SK-N-SH (cell line): ENCODE measurements around the gene HDAC7. TPM values are rescaled to one million over a fixed set of nuclear protein-coding genes. Genes with fewer than 3 reads are reported as not detected.

Source experiments
- CTCF ChIA-PET: fragments of 300-600, 350-600 bp; formaldehyde crosslinking; extraction: SDS; loops from one replicate; lab custom pipeline; 2021; lab: Yijun Ruan, JAX
- POLR2A ChIA-PET: fragments of 350-600 bp; sonication (Branson Sonifier 250); formaldehyde crosslinking; extraction: SDS; loops from one replicate; lab custom pipeline; 2020; ENCODE audit warnings: antibody characterized with exemption, inconsistent platforms; lab: Yijun Ruan, JAX
- DNase-seq: peaks from one replicate; pipeline ENCODE4 v3.0.0; 2012
- H2AFZ ChIP-seq: fragments of 200-600 bp; sonication (generic); 2 replicates; pipeline ENCODE4 v1.8.1; 2016; ENCODE audit warnings: antibody characterized with exemption, mild to moderate bottlenecking, low read depth
- H3F3A ChIP-seq: fragments of 200-600 bp; sonication (generic); replicated peaks from 2 replicates; pipeline ENCODE3; 2016; ENCODE audit warnings: antibody characterized with exemption, mild to moderate bottlenecking; ENCODE audit not compliant: insufficient read depth
- H3K27ac ChIP-seq, 2 experiments: fragments of 200-500 bp in 1 of 2; fragments of 200-600 bp in 1 of 2; sonication (Bioruptor generic) in 1 of 2; sonication (generic), shearing (Covaris generic) in 1 of 2; 2 replicates each; pipeline versions ENCODE4 v1.5.1 to v1.6.1; 2014 to 2016; ENCODE audit warnings: low read depth in 2 of 2, inconsistent platforms in 1 of 2, low read length in 1 of 2, mild to moderate bottlenecking in 1 of 2, mixed read lengths in 1 of 2
- H3K27me3 ChIP-seq: fragments of 200-600 bp; sonication (generic), shearing (Covaris generic); 2 replicates; pipeline ENCODE4 v1.6.1; 2016; ENCODE audit warnings: mixed run types; ENCODE audit not compliant: insufficient read depth
- H3K36me3 ChIP-seq, 2 experiments: fragments of 200-500 bp in 1 of 2; fragments of 200-600 bp in 1 of 2; sonication (Bioruptor generic) in 1 of 2; sonication (generic) in 1 of 2; replicated peaks in 1 of 2; 2 replicates each; pipeline versions ENCODE3 to v1.5.1; 2014 to 2016; ENCODE audit warnings: low read length in 1 of 2, mild to moderate bottlenecking in 1 of 2; ENCODE audit not compliant: insufficient read depth in 2 of 2, control insufficient read depth in 1 of 2
- H3K4me1 ChIP-seq, 2 experiments: fragments of 200-500 bp in 1 of 2; fragments of 200-600 bp in 1 of 2; sonication (Bioruptor generic) in 1 of 2; sonication (generic), shearing (Covaris generic) in 1 of 2; 2 replicates each; pipeline versions ENCODE4 v1.5.1 to v1.6.1; 2014 to 2016; ENCODE audit warnings: low read depth in 1 of 2, low read length in 1 of 2, mixed run types in 1 of 2; ENCODE audit not compliant: insufficient read depth in 2 of 2, control insufficient read depth in 1 of 2
- H3K4me2 ChIP-seq: fragments of 200-600 bp; sonication (generic), shearing (Covaris generic); 2 replicates; pipeline ENCODE4 v1.6.1; 2017; ENCODE audit warnings: mixed run types
- H3K4me3 ChIP-seq, 2 experiments: fragments of 200-500 bp in 1 of 2; fragments of 200-600 bp in 1 of 2; sonication (Bioruptor generic) in 1 of 2; sonication (generic), shearing (Covaris generic) in 1 of 2; 2 replicates each; pipeline versions ENCODE4 v1.5.1 to v1.8.1; 2014 to 2016; ENCODE audit warnings: low read depth in 2 of 2, inconsistent platforms in 1 of 2, low read length in 1 of 2, mild to moderate bottlenecking in 1 of 2, mixed read lengths in 1 of 2, moderate library complexity in 1 of 2
- H3K79me2 ChIP-seq: fragments of 200-600 bp; sonication (generic); 2 replicates; pipeline ENCODE4 v1.8.1; 2017; ENCODE audit warnings: mild to moderate bottlenecking; ENCODE audit not compliant: insufficient read depth
- H3K9ac ChIP-seq: fragments of 200-600 bp; sonication (generic); 2 replicates; pipeline ENCODE4 v1.6.1; 2017; ENCODE audit warnings: mixed run types
- H3K9me2 ChIP-seq: fragments of 200-600 bp; sonication (generic); 2 replicates; pipeline ENCODE4 v1.6.1; 2017; ENCODE audit warnings: mixed run types
- H3K9me3 ChIP-seq: fragments of 200-600 bp; sonication (generic); 2 replicates; pipeline ENCODE4 v1.6.1; 2017; ENCODE audit warnings: mixed run types, mild to moderate bottlenecking, moderate library complexity
- H4K20me1 ChIP-seq: fragments of 200-600 bp; sonication (generic); 2 replicates; pipeline ENCODE4 v1.6.1; 2017; ENCODE audit warnings: mild to moderate bottlenecking, mixed run types; ENCODE audit not compliant: insufficient read depth
- CHD2 ChIP-seq: fragments of 150-350 bp; IDR thresholded peaks from 2 replicates; pipeline ENCODE4 v1.6.1; 2018; ENCODE audit warnings: low read length; ENCODE audit not compliant: partially characterized antibody
- EP300 ChIP-seq, 2 experiments: IDR thresholded peaks; 2 replicates each; pipeline versions ENCODE4 v1.4.0 to v1.6.1; 2012; ENCODE audit warnings: borderline replicate concordance in 1 of 2, low read depth in 1 of 2, low read length in 1 of 2
- EZH2phosphoT487 ChIP-seq: fragments of 200-600 bp; sonication (generic); IDR thresholded peaks from 2 replicates; pipeline ENCODE4 v1.6.1; 2017; ENCODE audit warnings: low read depth, mixed run types, mild to moderate bottlenecking, antibody characterized with exemption, moderate library complexity, borderline replicate concordance
- FOSL2 ChIP-seq: IDR thresholded peaks from 2 replicates; pipeline ENCODE4 v1.4.0; 2012; ENCODE audit warnings: low read depth, mild to moderate bottlenecking, moderate library complexity, borderline replicate concordance
- FOXM1 ChIP-seq: IDR thresholded peaks from 2 replicates; pipeline ENCODE4 v1.4.0; 2012; ENCODE audit warnings: low read depth, mild to moderate bottlenecking
- GABPA ChIP-seq: IDR thresholded peaks from 2 replicates; pipeline ENCODE4 v1.4.0; 2012; ENCODE audit warnings: low read depth, mild to moderate bottlenecking
- NRF1 ChIP-seq: IDR thresholded peaks from 2 replicates; pipeline ENCODE4 v1.6.1; 2012; ENCODE audit warnings: low read depth, mild to moderate bottlenecking, low read length
- POLR2AphosphoS5 ChIP-seq: IDR thresholded peaks from 2 replicates; pipeline ENCODE4 v1.6.1; 2012; ENCODE audit warnings: low read depth, low read length
- RAD21 ChIP-seq: IDR thresholded peaks from 2 replicates; pipeline ENCODE4 v1.6.1; 2012; ENCODE audit warnings: mild to moderate bottlenecking, low read length
- RCOR1 ChIP-seq: fragments of 150-350 bp; IDR thresholded peaks from 2 replicates; pipeline ENCODE4 v1.6.1; 2017; ENCODE audit warnings: antibody characterized with exemption, low read length
- RFX5 ChIP-seq: IDR thresholded peaks from 2 replicates; pipeline ENCODE4 v1.6.1; 2012; ENCODE audit warnings: mild to moderate bottlenecking, improper control_type of control experiment, low read length
- RXRA ChIP-seq: IDR thresholded peaks from 2 replicates; pipeline ENCODE4 v1.4.0; 2012; ENCODE audit warnings: low read depth, mild to moderate bottlenecking, borderline replicate concordance
- SMC3 ChIP-seq: IDR thresholded peaks from 2 replicates; pipeline ENCODE4 v1.6.1; 2012; ENCODE audit warnings: low read depth, low read length, improper control_type of control experiment
- TEAD4 ChIP-seq: IDR thresholded peaks from 2 replicates; pipeline ENCODE4 v1.4.0; 2012; ENCODE audit warnings: mild to moderate bottlenecking, borderline replicate concordance; ENCODE audit not compliant: insufficient read depth
- WGBS: methylation state at CpG from one replicate; pipeline ENCODE4 v1.1.6; 2017; ENCODE audit warnings: low lambda C conversion rate; 5-methylcytosine and 5-hydroxymethylcytosine counted together
- polyA plus RNA-seq, 3 experiments: library from polyadenylated mRNA; depleted of rRNA; stranded (reverse); fragments of >200 nt; gene quantifications; 2 replicates each; pipeline ENCODE4 v1.2.3, GENCODE V29; 2012
- TF ChIP-seq, protein P1 (sequence below): IDR thresholded peaks from 2 replicates; pipeline ENCODE4 v1.4.0; 2012; ENCODE audit warnings: low read depth, borderline replicate concordance
- TF ChIP-seq, protein P2 (sequence below): IDR thresholded peaks from 2 replicates; pipeline ENCODE4 v1.4.0; 2012; ENCODE audit warnings: low read depth
- TF ChIP-seq, protein P3 (sequence below): fragments of 150-350 bp; IDR thresholded peaks from 2 replicates; pipeline ENCODE4 v1.6.1; 2017; ENCODE audit warnings: antibody characterized with exemption, low read length, low read depth, borderline replicate concordance
- TF ChIP-seq, protein P4 (sequence below): fragments of 150-350 bp; IDR thresholded peaks from 2 replicates; pipeline ENCODE4 v1.6.1; 2016; ENCODE audit warnings: mild to moderate bottlenecking, low read depth, low read length

HDAC7 gene
- polyA plus RNA-seq, 1 of the 3 experiments (the other 2 are of a cell fraction) = 51.0 TPM

DNA sequence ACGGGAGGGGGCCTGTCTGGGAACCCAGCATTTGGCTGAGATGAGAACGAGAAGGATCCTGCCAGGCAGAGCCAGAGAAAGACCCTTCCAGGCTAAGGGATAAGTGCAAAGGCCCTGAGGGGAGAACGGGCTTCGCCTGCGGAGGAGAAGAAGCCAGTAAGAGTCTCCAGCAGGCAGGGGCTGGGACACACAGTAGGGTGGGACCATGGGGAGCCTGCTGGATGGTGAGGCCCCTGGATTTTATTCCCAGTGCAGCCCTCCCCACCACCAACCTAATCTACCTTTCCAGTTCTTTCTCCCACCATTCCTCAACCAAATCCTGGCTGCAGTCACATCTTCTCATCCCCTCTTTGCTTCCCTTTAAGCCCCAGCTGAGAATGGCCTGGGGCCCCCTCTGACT is 73.6 kb downstream of the HDAC7 start:
- no peak overlapping the region for H3K27ac ChIP-seq
- no peaks in the 10 kb centered on the region for H4K20me1 ChIP-seq
- DNase-seq = no peak
- no peaks in the 10 kb centered on the region for H3K27me3 ChIP-seq
- ChIA-PET POLR2A (no interaction called here), CTCF (interaction anchor here (17.7 to 43.0 kb wide), 3 partner anchors 11 to 28 kb away, joined by 313 to 1294 read pairs (median 435); partner anchors contain the start of genes RAPGEF3 and SLC48A1)
- WGBS = 71% methylated on average over 5 of the region's 5 CpGs
- H3F3A ChIP-seq = no peaks in the 10 kb centered on the region
- no peak overlapping the region for H3K4me2 ChIP-seq
- H3K9ac ChIP-seq = no peak overlapping the region
- H3K4me3 ChIP-seq = no peak overlapping the region
- H3K4me1 ChIP-seq = peaks cover 9 to 22% of the 10 kb centered on the region in 2 experiments; a peak in 3 of 4 replicates
- no peaks in the 10 kb centered on the region for H3K9me3 ChIP-seq
- no peaks in the 10 kb centered on the region for H3K79me2 ChIP-seq
- no peaks in the 10 kb centered on the region for H3K36me3 ChIP-seq
- TF ChIP-seq EZH2phosphoT487 (no peak), GABPA (no peak)
- TF ChIP-seq, protein P1, sequence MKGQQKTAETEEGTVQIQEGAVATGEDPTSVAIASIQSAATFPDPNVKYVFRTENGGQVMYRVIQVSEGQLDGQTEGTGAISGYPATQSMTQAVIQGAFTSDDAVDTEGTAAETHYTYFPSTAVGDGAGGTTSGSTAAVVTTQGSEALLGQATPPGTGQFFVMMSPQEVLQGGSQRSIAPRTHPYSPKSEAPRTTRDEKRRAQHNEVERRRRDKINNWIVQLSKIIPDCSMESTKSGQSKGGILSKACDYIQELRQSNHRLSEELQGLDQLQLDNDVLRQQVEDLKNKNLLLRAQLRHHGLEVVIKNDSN = no peak
- TF ChIP-seq, protein P2, sequence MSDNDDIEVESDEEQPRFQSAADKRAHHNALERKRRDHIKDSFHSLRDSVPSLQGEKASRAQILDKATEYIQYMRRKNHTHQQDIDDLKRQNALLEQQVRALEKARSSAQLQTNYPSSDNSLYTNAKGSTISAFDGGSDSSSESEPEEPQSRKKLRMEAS = no peak
- H3K9me2 ChIP-seq = no peaks in the 10 kb centered on the region
- no peak overlapping the region for H2AFZ ChIP-seq

DNA sequence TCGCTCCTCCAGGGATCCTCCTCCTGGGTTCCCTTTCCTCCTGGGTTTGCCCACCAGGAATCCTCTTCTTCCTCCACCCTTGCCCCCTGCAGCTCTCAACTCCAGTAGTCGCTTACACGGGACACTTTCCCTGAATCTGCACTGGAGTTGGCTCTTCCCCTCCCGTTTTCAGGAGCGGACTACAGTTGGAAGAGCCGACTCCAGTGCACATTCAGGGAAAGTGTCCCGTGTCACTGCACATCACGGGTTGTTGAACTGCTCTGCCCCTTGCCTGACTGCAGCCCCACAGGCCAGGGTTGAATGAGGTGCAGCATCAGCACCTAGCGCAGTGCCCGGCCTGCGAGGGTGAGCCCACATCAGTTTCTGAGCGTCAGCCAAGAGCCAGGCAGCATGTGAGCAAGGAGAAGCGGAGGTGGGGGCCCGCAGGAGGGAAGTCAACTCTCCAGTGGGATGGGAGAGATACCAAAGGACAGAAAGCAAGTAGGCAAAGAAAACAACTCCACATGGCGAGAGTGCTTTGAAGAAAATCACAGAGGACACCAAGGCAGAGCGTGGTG is 74.1 kb downstream of the HDAC7 start:
- H3K4me1 ChIP-seq = peaks cover 13 to 27% of the 10 kb centered on the region in 2 experiments; a peak in 3 of 4 replicates
- CTCF ChIA-PET = interaction anchor here (1.7 to 43.0 kb wide), 5 partner anchors 10 to 91 kb away, joined by 6 to 1294 read pairs (median 298); partner anchors contain the start of genes ENDOU, RAPGEF3 and SLC48A1
- POLR2A ChIA-PET = no interaction called here
- H3K9me3 ChIP-seq = no peaks in the 10 kb centered on the region
- H4K20me1 ChIP-seq = no peaks in the 10 kb centered on the region
- no peak for DNase-seq
- 70% methylated on average over 15 of the region's 16 CpGs for WGBS
- H3K79me2 ChIP-seq = no peaks in the 10 kb centered on the region
- H3F3A ChIP-seq = no peaks in the 10 kb centered on the region
- H3K4me2 ChIP-seq = no peak overlapping the region
- no peak overlapping the region for H3K27ac ChIP-seq
- TF ChIP-seq RFX5 (no peak), SMC3 (no peak), FOXM1 (no peak), RCOR1 (no peak), TEAD4 (no peak), RAD21 (no peak), FOSL2 (no peak), RXRA (no peak), EP300 (IDR thresholded peaks at IDR 0.05; ENCODE audit: borderline replicate concordance in 1 of 2, low read depth in 1 of 2, low read length in 1 of 2) (no peak), NRF1 (no peak), CHD2 (no peak), POLR2AphosphoS5 (no peak)
- TF ChIP-seq, protein P3, sequence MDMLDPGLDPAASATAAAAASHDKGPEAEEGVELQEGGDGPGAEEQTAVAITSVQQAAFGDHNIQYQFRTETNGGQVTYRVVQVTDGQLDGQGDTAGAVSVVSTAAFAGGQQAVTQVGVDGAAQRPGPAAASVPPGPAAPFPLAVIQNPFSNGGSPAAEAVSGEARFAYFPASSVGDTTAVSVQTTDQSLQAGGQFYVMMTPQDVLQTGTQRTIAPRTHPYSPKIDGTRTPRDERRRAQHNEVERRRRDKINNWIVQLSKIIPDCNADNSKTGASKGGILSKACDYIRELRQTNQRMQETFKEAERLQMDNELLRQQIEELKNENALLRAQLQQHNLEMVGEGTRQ = no peak
- TF ChIP-seq, protein P2 = no peak
- TF ChIP-seq, protein P4, sequence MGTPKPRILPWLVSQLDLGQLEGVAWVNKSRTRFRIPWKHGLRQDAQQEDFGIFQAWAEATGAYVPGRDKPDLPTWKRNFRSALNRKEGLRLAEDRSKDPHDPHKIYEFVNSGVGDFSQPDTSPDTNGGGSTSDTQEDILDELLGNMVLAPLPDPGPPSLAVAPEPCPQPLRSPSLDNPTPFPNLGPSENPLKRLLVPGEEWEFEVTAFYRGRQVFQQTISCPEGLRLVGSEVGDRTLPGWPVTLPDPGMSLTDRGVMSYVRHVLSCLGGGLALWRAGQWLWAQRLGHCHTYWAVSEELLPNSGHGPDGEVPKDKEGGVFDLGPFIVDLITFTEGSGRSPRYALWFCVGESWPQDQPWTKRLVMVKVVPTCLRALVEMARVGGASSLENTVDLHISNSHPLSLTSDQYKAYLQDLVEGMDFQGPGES = no peak
- H3K4me3 ChIP-seq = no peak overlapping the region
- no peaks in the 10 kb centered on the region for H3K27me3 ChIP-seq
- no peak overlapping the region for H2AFZ ChIP-seq
- H3K9me2 ChIP-seq = no peaks in the 10 kb centered on the region
- no peaks in the 10 kb centered on the region for H3K36me3 ChIP-seq
- no peak overlapping the region for H3K9ac ChIP-seq
